Gastroesophageal sphincter (tissue), 3 donors: Measurements from ENCODE around the gene MATN4.

Source experiments
- EP300 ChIP-seq: sonication (generic); formaldehyde crosslinking; IDR thresholded peaks from one replicate; pipeline ENCODE4 v1.6.1; 2017; ENCODE audit warnings: antibody characterized with exemption, mild to moderate bottlenecking
- POLR2A ChIP-seq, 2 donors: fragments of 450-650 bp; IDR thresholded peaks; one replicate each; pipeline ENCODE4 v1.6.1; 2017; ENCODE audit warnings: antibody characterized with exemption in 2 of 2, mild to moderate bottlenecking in 2 of 2, moderate library complexity in 1 of 2
- TF ChIP-seq, protein P1 (sequence below), 4 experiments: fragments of 200-600 bp in 2 of 4; fragments of 450-650 bp in 2 of 4; sonication (generic) in 1 of 4; IDR thresholded peaks; one replicate each; pipeline ENCODE4 v1.5.1; 2017 to 2019; ENCODE audit warnings: antibody characterized with exemption in 4 of 4, mild to moderate bottlenecking in 2 of 4, moderate library complexity in 2 of 4

DNA sequence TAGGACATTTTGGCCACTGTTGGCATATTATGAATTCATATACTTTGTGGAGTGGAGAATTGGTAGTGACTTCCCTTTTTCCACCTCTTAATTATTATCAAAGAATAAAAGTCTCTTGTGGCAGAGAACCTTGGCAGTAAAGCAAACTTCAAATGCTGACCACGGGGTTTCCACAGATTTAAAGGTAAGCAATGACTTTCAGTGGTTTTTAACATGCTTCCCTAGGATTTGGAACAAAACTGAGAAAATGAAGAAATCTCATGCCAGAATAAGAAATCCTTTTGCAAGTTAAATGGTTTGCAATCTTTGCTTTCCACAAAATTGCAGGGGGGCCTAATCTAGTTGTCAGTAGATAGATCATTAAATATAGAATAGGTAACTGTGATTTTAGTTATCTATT lies 42.1 kb upstream of the MATN4 start:
- TF ChIP-seq, protein P1, sequence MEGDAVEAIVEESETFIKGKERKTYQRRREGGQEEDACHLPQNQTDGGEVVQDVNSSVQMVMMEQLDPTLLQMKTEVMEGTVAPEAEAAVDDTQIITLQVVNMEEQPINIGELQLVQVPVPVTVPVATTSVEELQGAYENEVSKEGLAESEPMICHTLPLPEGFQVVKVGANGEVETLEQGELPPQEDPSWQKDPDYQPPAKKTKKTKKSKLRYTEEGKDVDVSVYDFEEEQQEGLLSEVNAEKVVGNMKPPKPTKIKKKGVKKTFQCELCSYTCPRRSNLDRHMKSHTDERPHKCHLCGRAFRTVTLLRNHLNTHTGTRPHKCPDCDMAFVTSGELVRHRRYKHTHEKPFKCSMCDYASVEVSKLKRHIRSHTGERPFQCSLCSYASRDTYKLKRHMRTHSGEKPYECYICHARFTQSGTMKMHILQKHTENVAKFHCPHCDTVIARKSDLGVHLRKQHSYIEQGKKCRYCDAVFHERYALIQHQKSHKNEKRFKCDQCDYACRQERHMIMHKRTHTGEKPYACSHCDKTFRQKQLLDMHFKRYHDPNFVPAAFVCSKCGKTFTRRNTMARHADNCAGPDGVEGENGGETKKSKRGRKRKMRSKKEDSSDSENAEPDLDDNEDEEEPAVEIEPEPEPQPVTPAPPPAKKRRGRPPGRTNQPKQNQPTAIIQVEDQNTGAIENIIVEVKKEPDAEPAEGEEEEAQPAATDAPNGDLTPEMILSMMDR (IDR thresholded peaks at IDR 0.05), result no peak
- TF ChIP-seq POLR2A (IDR thresholded peaks at IDR 0.05) (no peak), EP300 (no peak)
